ENCODE results near the gene GGACT.
"Not testable (repeated sequence)": the region's sequence is repeated elsewhere in the genome, so short reads cannot be mapped to it uniquely, and the experiment has no call there.

The GGACT gene

GRCh38 chr13:100601716-100602115 lies 13.1 kb upstream of the GGACT start:
- DNase-seq (ENCODE audit: low read depth in 2 of 2, low spot score in 1 of 2) = no peak

- no peak for DNase-seq (ENCODE audit: low read depth in 2 of 2, low spot score in 1 of 2)
Observed at GRCh38 chr13:100600915-100601314, 12.3 kb upstream of the GGACT start.

GRCh38 chr13:100600461-100600860 lies 11.9 kb upstream of the GGACT start:
- no peak for DNase-seq (ENCODE audit: low read depth in 2 of 2, low spot score in 1 of 2)

GRCh38 chr13:100597253-100597652 lies 8.7 kb upstream of the GGACT start:
- DNase-seq (ENCODE audit: low read depth in 2 of 2, low spot score in 1 of 2) = no peak

GRCh38 chr13:100596516-100596915 lies 7.9 kb upstream of the GGACT start:
- no peak for DNase-seq (ENCODE audit: low read depth in 2 of 2, low spot score in 1 of 2)

- no peak for DNase-seq (ENCODE audit: low read depth in 2 of 2, low spot score in 1 of 2)
Observed at GRCh38 chr13:100594731-100595130, 6.1 kb upstream of the GGACT start.

- no peak for DNase-seq (ENCODE audit: low read depth in 2 of 2, low spot score in 1 of 2)
Observed at GRCh38 chr13:100594255-100594654, 5.7 kb upstream of the GGACT start.

GRCh38 chr13:100589178-100589725 lies 663 bp upstream of the GGACT start:
- DNase-seq (ENCODE audit: low read depth in 2 of 2, low spot score in 1 of 2) = no peak

- no peak for DNase-seq (ENCODE audit: low read depth in 2 of 2, low spot score in 1 of 2)
Observed at GRCh38 chr13:100584896-100585295, 3.7 kb downstream of the GGACT start.

GRCh38 chr13:100581504-100581903 lies 7.1 kb downstream of the GGACT start:
- no peak for DNase-seq (ENCODE audit: low read depth in 2 of 2, low spot score in 1 of 2)

- DNase-seq (ENCODE audit: low read depth in 2 of 2, low spot score in 1 of 2) = no peak
Observed at GRCh38 chr13:100581030-100581429, 7.6 kb downstream of the GGACT start.

- no peak for DNase-seq (ENCODE audit: low read depth in 2 of 2, low spot score in 1 of 2)
Observed at GRCh38 chr13:100580045-100580444, 8.5 kb downstream of the GGACT start.

GRCh38 chr13:100577239-100577638 lies 11.3 kb downstream of the GGACT start:
- DNase-seq (ENCODE audit: low read depth in 2 of 2, low spot score in 1 of 2) = not testable (repeated sequence)

GRCh38 chr13:100573121-100573520 lies 15.5 kb downstream of the GGACT start:
- DNase-seq (ENCODE audit: low read depth in 2 of 2, low spot score in 1 of 2) = peak; percentile 58 to 64

GRCh38 chr13:100566543-100566942 lies 22.0 kb downstream of the GGACT start:
- no peak for DNase-seq (ENCODE audit: low read depth in 2 of 2, low spot score in 1 of 2)

GRCh38 chr13:100565286-100565685 lies 23.3 kb downstream of the GGACT start:
- no peak for DNase-seq (ENCODE audit: low read depth in 2 of 2, low spot score in 1 of 2)

GRCh38 chr13:100564444-100565223 lies 24.0 kb downstream of the GGACT start:
- no peak for DNase-seq (ENCODE audit: low read depth in 2 of 2, low spot score in 1 of 2)

- no peak for DNase-seq (ENCODE audit: low read depth in 2 of 2, low spot score in 1 of 2)
Observed at GRCh38 chr13:100563779-100564178, 24.8 kb downstream of the GGACT start.

GRCh38 chr13:100561599-100562204 lies 26.9 kb downstream of the GGACT start:
- DNase-seq (ENCODE audit: low read depth in 2 of 2, low spot score in 1 of 2) = no peak

GRCh38 chr13:100561158-100561499 lies 27.5 kb downstream of the GGACT start:
- DNase-seq (ENCODE audit: low read depth in 2 of 2, low spot score in 1 of 2) = no peak

GRCh38 chr13:100560498-100561157 lies 28.0 kb downstream of the GGACT start:
- no peak for DNase-seq (ENCODE audit: low read depth in 2 of 2, low spot score in 1 of 2)

- no peak for DNase-seq (ENCODE audit: low read depth in 2 of 2, low spot score in 1 of 2)
Observed at GRCh38 chr13:100559886-100560285, 28.7 kb downstream of the GGACT start.

Data from stimulated activated CD8-positive, alpha-beta memory T cell treated with anti-CD3 and anti-CD28 coated beads, Interleukin-4, amount 100 ng/mL, for 1 hour (primary cell).